ENCODE data around the gene DNPH1. TPM values are rescaled to one million over a fixed set of nuclear protein-coding genes. Genes with fewer than 3 reads are reported as not detected.

The DNPH1 gene
- total and polyA plus RNA-seq, 2 experiments from 2014 or later = 29.2 to 50.0 TPM

DNA sequence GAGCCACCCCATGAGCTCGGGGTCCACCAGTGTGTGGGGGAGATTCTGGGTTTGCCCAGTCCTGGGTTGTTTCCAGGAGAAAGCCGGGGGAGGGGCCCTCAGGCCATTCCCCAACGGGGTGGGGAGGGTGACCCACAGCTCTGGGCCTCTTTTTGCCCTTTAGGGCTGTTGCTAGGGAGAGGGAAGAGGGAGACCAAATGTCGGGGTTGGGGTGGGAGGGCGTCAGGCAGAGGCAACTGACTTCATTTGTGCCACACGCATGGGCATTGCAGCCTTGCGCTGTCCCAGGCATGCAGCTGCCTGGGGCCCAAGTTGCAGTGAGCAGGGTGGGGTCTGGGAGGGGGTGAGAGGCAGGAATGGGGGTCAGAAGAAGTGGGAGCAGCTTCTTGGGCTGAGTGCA, 49.2 kb downstream of the DNPH1 start:
- H3K4me3 ChIP-seq = no peak overlapping the region
- peaks cover 44% of the 10 kb centered on the region for H3K36me3 Mint-ChIP-seq (ENCODE audit: low read depth)
- no peaks in the 10 kb centered on the region for H3K9me3 Mint-ChIP-seq
- TF ChIP-seq EZH2 (IDR thresholded peaks at IDR 0.05; ENCODE audit: low read depth, unreplicated experiment) (no peak), CREB1 (CRISPR knock-in tag; IDR thresholded peaks at IDR 0.05; ENCODE audit: low read depth) (no peak), EZH2phosphoT487 (IDR thresholded peaks at IDR 0.05; ENCODE audit: unreplicated experiment) (no peak), NANOG (IDR thresholded peaks at IDR 0.05; ENCODE audit: borderline replicate concordance) (no peak), POLR2AphosphoS5 (IDR thresholded peaks at IDR 0.05; ENCODE audit: low read depth) (no peak), ZNF331 (CRISPR knock-in tag; IDR thresholded peaks at IDR 0.05; ENCODE audit: low read depth) (no peak), STAT1 (IDR thresholded peaks at IDR 0.05; ENCODE audit: unreplicated experiment) (no peak), JUNB (IDR thresholded peaks at IDR 0.05; ENCODE audit: unreplicated experiment) (no peak), ZNF114 (CRISPR knock-in tag; IDR thresholded peaks at IDR 0.05) (no peak)
- TF ChIP-seq, protein P1, sequence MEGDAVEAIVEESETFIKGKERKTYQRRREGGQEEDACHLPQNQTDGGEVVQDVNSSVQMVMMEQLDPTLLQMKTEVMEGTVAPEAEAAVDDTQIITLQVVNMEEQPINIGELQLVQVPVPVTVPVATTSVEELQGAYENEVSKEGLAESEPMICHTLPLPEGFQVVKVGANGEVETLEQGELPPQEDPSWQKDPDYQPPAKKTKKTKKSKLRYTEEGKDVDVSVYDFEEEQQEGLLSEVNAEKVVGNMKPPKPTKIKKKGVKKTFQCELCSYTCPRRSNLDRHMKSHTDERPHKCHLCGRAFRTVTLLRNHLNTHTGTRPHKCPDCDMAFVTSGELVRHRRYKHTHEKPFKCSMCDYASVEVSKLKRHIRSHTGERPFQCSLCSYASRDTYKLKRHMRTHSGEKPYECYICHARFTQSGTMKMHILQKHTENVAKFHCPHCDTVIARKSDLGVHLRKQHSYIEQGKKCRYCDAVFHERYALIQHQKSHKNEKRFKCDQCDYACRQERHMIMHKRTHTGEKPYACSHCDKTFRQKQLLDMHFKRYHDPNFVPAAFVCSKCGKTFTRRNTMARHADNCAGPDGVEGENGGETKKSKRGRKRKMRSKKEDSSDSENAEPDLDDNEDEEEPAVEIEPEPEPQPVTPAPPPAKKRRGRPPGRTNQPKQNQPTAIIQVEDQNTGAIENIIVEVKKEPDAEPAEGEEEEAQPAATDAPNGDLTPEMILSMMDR (conservative IDR thresholded peaks at IDR 0.05; ENCODE audit: low read depth in 2 of 2) = no peak
- TF ChIP-seq, protein P2, sequence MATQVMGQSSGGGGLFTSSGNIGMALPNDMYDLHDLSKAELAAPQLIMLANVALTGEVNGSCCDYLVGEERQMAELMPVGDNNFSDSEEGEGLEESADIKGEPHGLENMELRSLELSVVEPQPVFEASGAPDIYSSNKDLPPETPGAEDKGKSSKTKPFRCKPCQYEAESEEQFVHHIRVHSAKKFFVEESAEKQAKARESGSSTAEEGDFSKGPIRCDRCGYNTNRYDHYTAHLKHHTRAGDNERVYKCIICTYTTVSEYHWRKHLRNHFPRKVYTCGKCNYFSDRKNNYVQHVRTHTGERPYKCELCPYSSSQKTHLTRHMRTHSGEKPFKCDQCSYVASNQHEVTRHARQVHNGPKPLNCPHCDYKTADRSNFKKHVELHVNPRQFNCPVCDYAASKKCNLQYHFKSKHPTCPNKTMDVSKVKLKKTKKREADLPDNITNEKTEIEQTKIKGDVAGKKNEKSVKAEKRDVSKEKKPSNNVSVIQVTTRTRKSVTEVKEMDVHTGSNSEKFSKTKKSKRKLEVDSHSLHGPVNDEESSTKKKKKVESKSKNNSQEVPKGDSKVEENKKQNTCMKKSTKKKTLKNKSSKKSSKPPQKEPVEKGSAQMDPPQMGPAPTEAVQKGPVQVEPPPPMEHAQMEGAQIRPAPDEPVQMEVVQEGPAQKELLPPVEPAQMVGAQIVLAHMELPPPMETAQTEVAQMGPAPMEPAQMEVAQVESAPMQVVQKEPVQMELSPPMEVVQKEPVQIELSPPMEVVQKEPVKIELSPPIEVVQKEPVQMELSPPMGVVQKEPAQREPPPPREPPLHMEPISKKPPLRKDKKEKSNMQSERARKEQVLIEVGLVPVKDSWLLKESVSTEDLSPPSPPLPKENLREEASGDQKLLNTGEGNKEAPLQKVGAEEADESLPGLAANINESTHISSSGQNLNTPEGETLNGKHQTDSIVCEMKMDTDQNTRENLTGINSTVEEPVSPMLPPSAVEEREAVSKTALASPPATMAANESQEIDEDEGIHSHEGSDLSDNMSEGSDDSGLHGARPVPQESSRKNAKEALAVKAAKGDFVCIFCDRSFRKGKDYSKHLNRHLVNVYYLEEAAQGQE (IDR thresholded peaks at IDR 0.05; ENCODE audit: unreplicated experiment) = no peak
- TF ChIP-seq, protein P3, sequence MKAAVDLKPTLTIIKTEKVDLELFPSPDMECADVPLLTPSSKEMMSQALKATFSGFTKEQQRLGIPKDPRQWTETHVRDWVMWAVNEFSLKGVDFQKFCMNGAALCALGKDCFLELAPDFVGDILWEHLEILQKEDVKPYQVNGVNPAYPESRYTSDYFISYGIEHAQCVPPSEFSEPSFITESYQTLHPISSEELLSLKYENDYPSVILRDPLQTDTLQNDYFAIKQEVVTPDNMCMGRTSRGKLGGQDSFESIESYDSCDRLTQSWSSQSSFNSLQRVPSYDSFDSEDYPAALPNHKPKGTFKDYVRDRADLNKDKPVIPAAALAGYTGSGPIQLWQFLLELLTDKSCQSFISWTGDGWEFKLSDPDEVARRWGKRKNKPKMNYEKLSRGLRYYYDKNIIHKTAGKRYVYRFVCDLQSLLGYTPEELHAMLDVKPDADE (IDR thresholded peaks at IDR 0.05) = no peak
- TF ChIP-seq, protein P4, sequence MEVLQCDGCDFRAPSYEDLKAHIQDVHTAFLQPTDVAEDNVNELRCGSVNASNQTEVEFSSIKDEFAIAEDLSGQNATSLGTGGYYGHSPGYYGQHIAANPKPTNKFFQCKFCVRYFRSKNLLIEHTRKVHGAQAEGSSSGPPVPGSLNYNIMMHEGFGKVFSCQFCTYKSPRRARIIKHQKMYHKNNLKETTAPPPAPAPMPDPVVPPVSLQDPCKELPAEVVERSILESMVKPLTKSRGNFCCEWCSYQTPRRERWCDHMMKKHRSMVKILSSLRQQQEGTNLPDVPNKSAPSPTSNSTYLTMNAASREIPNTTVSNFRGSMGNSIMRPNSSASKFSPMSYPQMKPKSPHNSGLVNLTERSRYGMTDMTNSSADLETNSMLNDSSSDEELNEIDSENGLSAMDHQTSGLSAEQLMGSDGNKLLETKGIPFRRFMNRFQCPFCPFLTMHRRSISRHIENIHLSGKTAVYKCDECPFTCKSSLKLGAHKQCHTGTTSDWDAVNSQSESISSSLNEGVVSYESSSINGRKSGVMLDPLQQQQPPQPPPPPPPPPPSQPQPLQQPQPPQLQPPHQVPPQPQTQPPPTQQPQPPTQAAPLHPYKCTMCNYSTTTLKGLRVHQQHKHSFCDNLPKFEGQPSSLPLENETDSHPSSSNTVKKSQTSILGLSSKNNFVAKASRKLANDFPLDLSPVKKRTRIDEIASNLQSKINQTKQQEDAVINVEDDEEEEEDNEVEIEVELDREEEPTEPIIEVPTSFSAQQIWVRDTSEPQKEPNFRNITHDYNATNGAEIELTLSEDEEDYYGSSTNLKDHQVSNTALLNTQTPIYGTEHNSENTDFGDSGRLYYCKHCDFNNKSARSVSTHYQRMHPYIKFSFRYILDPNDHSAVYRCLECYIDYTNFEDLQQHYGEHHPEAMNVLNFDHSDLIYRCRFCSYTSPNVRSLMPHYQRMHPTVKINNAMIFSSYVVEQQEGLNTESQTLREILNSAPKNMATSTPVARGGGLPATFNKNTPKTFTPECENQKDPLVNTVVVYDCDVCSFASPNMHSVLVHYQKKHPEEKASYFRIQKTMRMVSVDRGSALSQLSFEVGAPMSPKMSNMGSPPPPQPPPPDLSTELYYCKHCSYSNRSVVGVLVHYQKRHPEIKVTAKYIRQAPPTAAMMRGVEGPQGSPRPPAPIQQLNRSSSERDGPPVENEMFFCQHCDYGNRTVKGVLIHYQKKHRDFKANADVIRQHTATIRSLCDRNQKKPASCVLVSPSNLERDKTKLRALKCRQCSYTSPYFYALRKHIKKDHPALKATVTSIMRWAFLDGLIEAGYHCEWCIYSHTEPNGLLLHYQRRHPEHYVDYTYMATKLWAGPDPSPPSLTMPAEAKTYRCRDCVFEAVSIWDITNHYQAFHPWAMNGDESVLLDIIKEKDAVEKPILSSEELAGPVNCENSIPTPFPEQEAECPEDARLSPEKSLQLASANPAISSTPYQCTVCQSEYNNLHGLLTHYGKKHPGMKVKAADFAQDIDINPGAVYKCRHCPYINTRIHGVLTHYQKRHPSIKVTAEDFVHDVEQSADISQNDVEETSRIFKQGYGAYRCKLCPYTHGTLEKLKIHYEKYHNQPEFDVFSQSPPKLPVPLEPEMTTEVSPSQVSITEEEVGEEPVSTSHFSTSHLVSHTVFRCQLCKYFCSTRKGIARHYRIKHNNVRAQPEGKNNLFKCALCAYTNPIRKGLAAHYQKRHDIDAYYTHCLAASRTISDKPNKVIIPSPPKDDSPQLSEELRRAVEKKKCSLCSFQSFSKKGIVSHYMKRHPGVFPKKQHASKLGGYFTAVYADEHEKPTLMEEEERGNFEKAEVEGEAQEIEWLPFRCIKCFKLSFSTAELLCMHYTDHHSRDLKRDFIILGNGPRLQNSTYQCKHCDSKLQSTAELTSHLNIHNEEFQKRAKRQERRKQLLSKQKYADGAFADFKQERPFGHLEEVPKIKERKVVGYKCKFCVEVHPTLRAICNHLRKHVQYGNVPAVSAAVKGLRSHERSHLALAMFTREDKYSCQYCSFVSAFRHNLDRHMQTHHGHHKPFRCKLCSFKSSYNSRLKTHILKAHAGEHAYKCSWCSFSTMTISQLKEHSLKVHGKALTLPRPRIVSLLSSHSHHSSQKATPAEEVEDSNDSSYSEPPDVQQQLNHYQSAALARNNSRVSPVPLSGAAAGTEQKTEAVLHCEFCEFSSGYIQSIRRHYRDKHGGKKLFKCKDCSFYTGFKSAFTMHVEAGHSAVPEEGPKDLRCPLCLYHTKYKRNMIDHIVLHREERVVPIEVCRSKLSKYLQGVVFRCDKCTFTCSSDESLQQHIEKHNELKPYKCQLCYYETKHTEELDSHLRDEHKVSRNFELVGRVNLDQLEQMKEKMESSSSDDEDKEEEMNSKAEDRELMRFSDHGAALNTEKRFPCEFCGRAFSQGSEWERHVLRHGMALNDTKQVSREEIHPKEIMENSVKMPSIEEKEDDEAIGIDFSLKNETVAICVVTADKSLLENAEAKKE (CRISPR knock-in tag; IDR thresholded peaks at IDR 0.05) = no peak
- H3K27me3 Mint-ChIP-seq (ENCODE audit: insufficient read depth, low read depth, poor library complexity) = peaks cover 24% of the 10 kb centered on the region
- H4K20me1 ChIP-seq (replicated peaks; ENCODE audit: insufficient read depth) = peaks cover 15% of the 10 kb centered on the region
- H3K4me1 Mint-ChIP-seq = peaks cover 23% of the 10 kb centered on the region
- ATAC-seq (no peak), DNase-seq (ENCODE audit: low spot score) (no peak)
- no peaks in the 10 kb centered on the region for H3K27me3 ChIP-seq (ENCODE audit: insufficient read depth)
- no peak overlapping the region for H3K4me3 Mint-ChIP-seq
- no peak overlapping the region for H3K27ac Mint-ChIP-seq
- peaks cover 17% of the 10 kb centered on the region; the same call in 1 of the 2 replicates for H3K4me1 ChIP-seq (ENCODE audit: insufficient read depth)
- H3K27ac ChIP-seq (ENCODE audit: low read depth) = no peak overlapping the region
- H3F3A ChIP-seq (replicated peaks; ENCODE audit: low read depth) = peaks cover 6% of the 10 kb centered on the region; the same call in 1 of the 2 replicates
- H3K4me2 ChIP-seq = no peak overlapping the region
- peaks cover 26% of the 10 kb centered on the region for H3K36me3 ChIP-seq (ENCODE audit: insufficient read depth)
- no peak overlapping the region for H2AFZ ChIP-seq
- H3K9me2 ChIP-seq (ENCODE audit: insufficient read depth) = no peaks in the 10 kb centered on the region
- H3K79me2 ChIP-seq (replicated peaks; ENCODE audit: insufficient read depth) = peaks cover 8% of the 10 kb centered on the region
